H1 (cell line): Measurements from ENCODE around the gene GJC2. TPM values are rescaled to one million over a fixed set of nuclear protein-coding genes. Genes with fewer than 3 reads are reported as not detected.

Experiments used
- CTCF ChIA-PET: fragments of 300-600 bp; sonication (Branson Sonifier 250); formaldehyde crosslinking; loops from one replicate; lab custom pipeline; 2021; ENCODE audit not compliant: partially characterized antibody; lab: Charles Lee
- POLR2A ChIA-PET: fragments of 300-600 bp; sonication (Branson Sonifier 250); formaldehyde crosslinking; loops from one replicate; lab custom pipeline; 2021; ENCODE audit warnings: inconsistent platforms; ENCODE audit not compliant: partially characterized antibody; lab: Charles Lee
- DNase-seq, 2 experiments: peaks; one replicate each; pipeline versions ENCODE4 v3.0.0 to v3.0.0-alpha.2; 2010 to 2022; ENCODE audit warnings: low spot score in 2 of 2, low read depth in 1 of 2, mixed read lengths in 1 of 2
- FAIRE-seq: peaks from 2 replicates; lab custom pipeline; 2011; peaks lifted over from hg19 to GRCh38; lab: Jason Lieb, UNC
- H2AFZ ChIP-seq: 2 replicates; pipeline ENCODE4 v1.8.1; 2012; ENCODE audit warnings: low read length, inconsistent platforms
- H2AK5ac ChIP-seq: 2 replicates; pipeline ENCODE4 v1.6.1; 2013; ENCODE audit warnings: low read depth, low read length
- H2BK120ac ChIP-seq: replicated peaks from 2 replicates; pipeline ENCODE3; 2013; ENCODE audit warnings: low read depth, low read length, inconsistent platforms
- H2BK12ac ChIP-seq: 2 replicates; pipeline ENCODE4 v1.6.1; 2013; ENCODE audit warnings: low read depth, low read length
- H2BK15ac ChIP-seq: 2 replicates; pipeline ENCODE4 v1.6.1; 2013; ENCODE audit warnings: low read length
- H2BK20ac ChIP-seq: 2 replicates; pipeline ENCODE4 v1.6.1; 2013; ENCODE audit warnings: low read length
- H2BK5ac ChIP-seq: 2 replicates; pipeline ENCODE4 v1.6.1; 2013; ENCODE audit warnings: low read depth, low read length
- H3K14ac ChIP-seq: 2 replicates; pipeline ENCODE4 v1.6.1; 2013; ENCODE audit warnings: inconsistent platforms; ENCODE audit not compliant: insufficient read length
- H3K18ac ChIP-seq: 2 replicates; pipeline ENCODE4 v1.6.1; 2013; ENCODE audit warnings: low read length; ENCODE audit errors: extremely low read depth
- H3K23ac ChIP-seq: 2 replicates; pipeline ENCODE4 v1.6.1; 2013; ENCODE audit warnings: inconsistent platforms; ENCODE audit not compliant: insufficient read length
- H3K23me2 ChIP-seq: 2 replicates; pipeline ENCODE4 v1.6.1; 2013; ENCODE audit warnings: low read depth, low read length
- H3K27ac ChIP-seq: 2 replicates; pipeline ENCODE4 v1.6.1; 2011; ENCODE audit warnings: low read depth, low read length, inconsistent platforms
- H3K27me3 ChIP-seq, 4 experiments: replicated peaks in 1 of 4; 1 replicate in 1 of 4; 2 replicates in 3 of 4; pipeline versions ENCODE4 v1.6.1 to v1.8.1; 2011 to 2013; ENCODE audit warnings: low read length in 3 of 4, mild to moderate bottlenecking in 3 of 4, inconsistent platforms in 2 of 4, mixed read lengths in 2 of 4, moderate library complexity in 1 of 4; ENCODE audit not compliant: control insufficient read depth in 3 of 4, insufficient read depth in 3 of 4; ENCODE audit errors: extremely low read depth in 1 of 4
- H3K36me3 ChIP-seq, 4 experiments: 2 replicates each; pipeline versions ENCODE4 v1.6.1 to v1.8.1; 2011 to 2013; ENCODE audit warnings: mild to moderate bottlenecking in 4 of 4, low read length in 3 of 4, moderate library complexity in 2 of 4, control low read depth in 1 of 4, inconsistent platforms in 1 of 4; ENCODE audit not compliant: insufficient read depth in 4 of 4, control insufficient read depth in 2 of 4
- H3K4ac ChIP-seq: replicated peaks from 2 replicates; pipeline ENCODE3; 2013; ENCODE audit warnings: low read length, low read depth, mixed read lengths, inconsistent platforms; ENCODE audit not compliant: insufficient read length
- H3K4me1 ChIP-seq, 4 experiments: replicated peaks in 1 of 4; 1 replicate in 1 of 4; 2 replicates in 3 of 4; pipeline versions ENCODE4 v1.6.1 to v1.8.1; 2011 to 2013; ENCODE audit warnings: low read length in 3 of 4, inconsistent platforms in 2 of 4, mixed read lengths in 1 of 4; ENCODE audit not compliant: insufficient read depth in 4 of 4, control insufficient read depth in 3 of 4
- H3K4me2 ChIP-seq, 2 experiments: 2 replicates each; pipeline versions ENCODE4 v1.6.1 to v1.8.1; 2011 to 2013; ENCODE audit warnings: low read depth in 2 of 2, low read length in 2 of 2, control low read depth in 1 of 2, inconsistent platforms in 1 of 2, mild to moderate bottlenecking in 1 of 2; ENCODE audit not compliant: insufficient read depth in 1 of 2
- H3K4me3 ChIP-seq, 4 experiments: fragments of 200-600, 300-600 bp in 1 of 4; sonication (generic), shearing (Covaris generic), sonication (Bioruptor Twin) in 1 of 4; 2 replicates each; pipeline versions ENCODE4 v1.5.1 to v1.8.1; 2011 to 2016; ENCODE audit warnings: low read length in 4 of 4, low read depth in 3 of 4, control low read depth in 2 of 4, inconsistent platforms in 2 of 4, mild to moderate bottlenecking in 2 of 4, mixed read lengths in 1 of 4, moderate library complexity in 1 of 4; ENCODE audit not compliant: insufficient read depth in 2 of 4; ENCODE audit errors: extremely low read depth in 1 of 4
- H3K56ac ChIP-seq: replicated peaks from 2 replicates; pipeline ENCODE3; 2013; ENCODE audit warnings: low read depth, mild to moderate bottlenecking, mixed read lengths, low read length, inconsistent platforms; ENCODE audit not compliant: insufficient read length
- H3K79me1 ChIP-seq: 2 replicates; pipeline ENCODE4 v1.6.1; 2013; ENCODE audit warnings: low read depth, low read length, control low read depth
- H3K79me2 ChIP-seq, 2 experiments: 2 replicates each; pipeline versions ENCODE4 v1.6.1 to v1.8.1; 2012 to 2013; ENCODE audit warnings: low read length in 2 of 2, mild to moderate bottlenecking in 2 of 2, inconsistent platforms in 1 of 2; ENCODE audit not compliant: insufficient read depth in 2 of 2, control insufficient read depth in 1 of 2
- H3K9ac ChIP-seq, 4 experiments: replicated peaks in 1 of 4; 1 replicate in 1 of 4; 2 replicates in 3 of 4; pipeline versions ENCODE4 v1.6.1 to v1.8.1; 2011 to 2013; ENCODE audit warnings: low read depth in 3 of 4, low read length in 3 of 4, control low read depth in 2 of 4, mild to moderate bottlenecking in 2 of 4, moderate library complexity in 2 of 4, inconsistent platforms in 1 of 4; ENCODE audit errors: extremely low read depth in 1 of 4
- H3K9me3 ChIP-seq, 2 experiments: 2 replicates each; pipeline versions ENCODE4 v1.6.1 to v1.8.1; 2012 to 2013; ENCODE audit warnings: mild to moderate bottlenecking in 2 of 2, moderate library complexity in 2 of 2, control low read depth in 1 of 2, inconsistent platforms in 1 of 2, low read depth in 1 of 2, low read length in 1 of 2, mixed read lengths in 1 of 2; ENCODE audit not compliant: insufficient read depth in 2 of 2
- H4K20me1 ChIP-seq, 2 experiments: replicated peaks in 1 of 2; 2 replicates each; pipeline versions ENCODE3 to v1.8.1; 2011 to 2013; ENCODE audit warnings: inconsistent platforms in 2 of 2, low read length in 2 of 2, mild to moderate bottlenecking in 1 of 2; ENCODE audit not compliant: insufficient read depth in 2 of 2, control insufficient read depth in 1 of 2
- H4K5ac ChIP-seq: 2 replicates; pipeline ENCODE4 v1.6.1; 2013; ENCODE audit warnings: low read length, low read depth, mixed read lengths, inconsistent platforms; ENCODE audit not compliant: insufficient read length
- H4K8ac ChIP-seq: 2 replicates; pipeline ENCODE4 v1.8.0; 2013; ENCODE audit warnings: mild to moderate bottlenecking, moderate library complexity, low read length, inconsistent platforms; ENCODE audit not compliant: insufficient read depth; ENCODE audit errors: extremely low read depth
- H4K91ac ChIP-seq: replicated peaks from 2 replicates; pipeline ENCODE3; 2013; ENCODE audit warnings: low read length, mixed read lengths, inconsistent platforms; ENCODE audit not compliant: insufficient read length
- EZH2 ChIP-seq: fragments of 200-600 bp; sonication (generic); IDR thresholded peaks from 2 replicates; pipeline ENCODE4 v1.7.1; 2012; ENCODE audit warnings: low read depth, mild to moderate bottlenecking, moderate library complexity, low read length, inconsistent platforms; ENCODE audit not compliant: severe bottlenecking
- FOSL1 ChIP-seq: IDR thresholded peaks from 2 replicates; pipeline ENCODE4 v1.6.1; 2011; ENCODE audit warnings: mild to moderate bottlenecking, low read depth, low read length, moderate library complexity; ENCODE audit not compliant: insufficient read depth
- GABPA ChIP-seq: IDR thresholded peaks from 2 replicates; pipeline ENCODE4 v1.6.1; 2011; ENCODE audit warnings: mild to moderate bottlenecking, low read length, moderate library complexity, borderline replicate concordance; ENCODE audit not compliant: insufficient read depth
- HDAC6 ChIP-seq: IDR thresholded peaks from one replicate; pipeline ENCODE4 v1.7.1; 2012; ENCODE audit warnings: low read depth, mild to moderate bottlenecking, inconsistent platforms, low read length, moderate library complexity
- JUN ChIP-seq: IDR thresholded peaks from 2 replicates; pipeline ENCODE4 v1.6.1; 2011; ENCODE audit warnings: low read depth, mild to moderate bottlenecking, improper control_type of control experiment, low read length
- KDM1A ChIP-seq: fragments of 200-600, 300-600 bp; sonication (generic); IDR thresholded peaks from 2 replicates; pipeline ENCODE4 v1.7.1; 2016; ENCODE audit warnings: mild to moderate bottlenecking, low read length, borderline replicate concordance
- POLR2A ChIP-seq, 2 experiments: IDR thresholded peaks; 1 replicate in 1 of 2; 2 replicates in 1 of 2; pipeline ENCODE4 v1.6.1; 2011; ENCODE audit warnings: low read depth in 2 of 2, low read length in 2 of 2, mild to moderate bottlenecking in 2 of 2; ENCODE audit errors: control extremely low read depth in 1 of 2
- POLR2AphosphoS5 ChIP-seq: IDR thresholded peaks from 2 replicates; pipeline ENCODE4 v1.6.1; 2011; ENCODE audit warnings: low read depth, low read length
- RXRA ChIP-seq: IDR thresholded peaks from 2 replicates; pipeline ENCODE4 v1.6.1; 2011; ENCODE audit warnings: low read depth, mild to moderate bottlenecking, low read length, moderate library complexity; ENCODE audit not compliant: insufficient read depth
- SIN3A ChIP-seq, 2 experiments: IDR thresholded peaks in 1 of 2; conservative IDR thresholded peaks in 1 of 2; 2 replicates each; pipeline ENCODE4 v1.6.1; 2011 to 2012; ENCODE audit warnings: low read length in 2 of 2, improper control_type of control experiment in 1 of 2, low read depth in 1 of 2, mild to moderate bottlenecking in 1 of 2
- SIX5 ChIP-seq: IDR thresholded peaks from 2 replicates; pipeline ENCODE4 v1.6.1; 2011; ENCODE audit warnings: mild to moderate bottlenecking, low read depth, low read length
- SUZ12 ChIP-seq: fragments of 200-600 bp; sonication (generic); IDR thresholded peaks from 2 replicates; pipeline ENCODE4 v1.6.1; 2012; ENCODE audit warnings: mild to moderate bottlenecking, inconsistent platforms, low read length, moderate library complexity, mixed read lengths
- TCF12 ChIP-seq: IDR thresholded peaks from 2 replicates; pipeline ENCODE4 v1.6.1; 2011; ENCODE audit warnings: low read depth, mild to moderate bottlenecking, low read length
- TEAD4 ChIP-seq: IDR thresholded peaks from 2 replicates; pipeline ENCODE4 v1.6.1; 2012; ENCODE audit warnings: low read depth, low read length, inconsistent platforms, mixed read lengths
- ZNF274 ChIP-seq: IDR thresholded peaks from 2 replicates; pipeline ENCODE4 v1.7.0; 2012; ENCODE audit warnings: low read length, borderline replicate concordance; ENCODE audit errors: extremely low read depth
- WGBS, 2 experiments: shearing (Covaris generic) in 1 of 2; methylation state at CpG; one replicate each; pipeline versions ENCODE4 v1.1.6 to v1.1.7; 2013 to 2015; ENCODE audit warnings: low lambda C conversion rate in 2 of 2, mixed read lengths in 2 of 2, inconsistent platforms in 1 of 2, low coverage in 1 of 2, missing lambda C conversion rate in 1 of 2; ENCODE audit not compliant: insufficient replicate concordance in 2 of 2, insufficient coverage in 1 of 2, insufficient read length in 1 of 2; ENCODE audit errors: extremely low coverage in 1 of 2, missing lambda C conversion rate in 1 of 2; 5-methylcytosine and 5-hydroxymethylcytosine counted together
- polyA plus RNA-seq, 7 experiments: library from polyadenylated mRNA; depleted of rRNA in 3 of 7; stranded (reverse) in 5 of 7; unstranded in 2 of 7; fragments of >200 nt in 5 of 7; fragments of 200-250 nt in 2 of 7; gene quantifications; 1 replicate in 5 of 7; 2 replicates in 1 of 7; 4 replicates in 1 of 7; pipeline versions ENCODE4 v1.2.1 to v1.2.3, GENCODE V29; 2011 to 2013; ENCODE audit warnings: missing spikeins in 2 of 7, mixed read lengths in 2 of 7
- total RNA-seq: library from RNA; stranded (reverse); fragmentation: NEBNext Ultra II Directional; extraction: Animal tissue kit (Norgen Biotek cat#: 25700); gene quantifications from 2 replicates; pipeline ENCODE4 v1.2.1, GENCODE V29; 2021

Gene GJC2
- total and polyA plus RNA-seq, 2 of the 8 experiments (the other 6 are each of a cell fraction or from before 2014, with no cell fraction given), result 0.17 to 0.54 TPM

DNA sequence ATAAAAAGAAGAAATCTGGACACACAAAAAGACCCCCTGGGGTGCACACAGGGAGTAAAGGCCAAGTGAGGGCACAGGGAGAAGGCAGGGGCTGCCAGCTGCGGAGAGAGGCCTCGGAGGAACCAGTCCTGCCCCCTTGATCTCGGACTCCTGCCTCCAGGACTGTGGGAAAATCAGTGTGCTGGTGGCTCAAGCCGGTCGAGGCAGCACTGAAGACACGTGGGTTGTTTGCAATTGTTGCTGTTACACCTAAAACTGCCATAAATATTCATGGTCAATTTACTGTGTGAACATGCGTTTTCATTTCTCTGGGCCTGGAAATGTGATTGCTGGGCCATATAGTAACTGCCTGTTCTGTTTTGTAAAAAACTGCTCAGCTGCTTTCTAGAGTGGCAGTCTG lies 34.4 kb downstream of the GJC2 start:
- Histone ChIP-seq H3K4ac (no peak overlapping the region), H3K14ac (no peak overlapping the region), H4K91ac (no peak overlapping the region), H4K20me1 (peaks cover 0 to 1% of the 10 kb centered on the region in 2 experiments), H3K56ac (no peak overlapping the region), H3K4me2 (no peak overlapping the region), H3K9ac (no peak overlapping the region), H2AK5ac (no peak overlapping the region), H4K5ac (no peak overlapping the region), H2BK5ac (no peak overlapping the region), H3K79me2 (no peaks in the 10 kb centered on the region), H3K23me2 (no peaks in the 10 kb centered on the region), H2BK120ac (no peak overlapping the region), H3K23ac (no peak overlapping the region), H2BK12ac (no peak overlapping the region), H2BK20ac (no peak overlapping the region), H3K27ac (no peak overlapping the region), H3K36me3 (no peaks in the 10 kb centered on the region), H2AFZ (no peak overlapping the region), H3K18ac (no peak overlapping the region), H2BK15ac (no peak overlapping the region), H4K8ac (no peak overlapping the region), H3K27me3 (no peaks in the 10 kb centered on the region; a peak in 1 of 7 replicates), H3K4me3 (no peak overlapping the region), H3K79me1 (no peaks in the 10 kb centered on the region; the same call in 1 of the 2 replicates), H3K4me1 (no peaks in the 10 kb centered on the region), H3K9me3 (no peaks in the 10 kb centered on the region)
- WGBS, 2 experiments, result 90% methylated on average over 7 of the region's 7 CpGs; no CpG with 5 or more reads in 1 of the 2 experiments
- CTCF ChIA-PET, result no interaction called here
- no peak for FAIRE-seq
- TF ChIP-seq HDAC6 (no peak), SIX5 (no peak), FOSL1 (no peak), TEAD4 (no peak), POLR2AphosphoS5 (no peak), RXRA (no peak), ZNF274 (no peak), EZH2 (no peak), KDM1A (no peak), SIN3A (conservative IDR thresholded peaks at IDR 0.05 in 1 of 2, IDR thresholded peaks at IDR 0.05 in 1 of 2; ENCODE audit: low read depth in 1 of 2, low read length in 2 of 2) (no peak), JUN (no peak), SUZ12 (no peak), POLR2A (IDR thresholded peaks at IDR 0.05; ENCODE audit: control extremely low read depth in 1 of 2, low read depth in 2 of 2, low read length in 2 of 2) (no peak), TCF12 (no peak), GABPA (no peak)
- POLR2A ChIA-PET, result no interaction called here
- no peak for DNase-seq
